SK-N-SH (cell line): ENCODE data around the gene SLC51A. TPM values are rescaled to one million over a fixed set of nuclear protein-coding genes. Genes with fewer than 3 reads are reported as not detected.
"Not testable (repeated sequence)": the region's sequence is repeated elsewhere in the genome, so short reads cannot be mapped to it uniquely, and the experiment has no call there.

Experiments used
- CTCF ChIA-PET: fragments of 300-600, 350-600 bp; formaldehyde crosslinking; extraction: SDS; loops from one replicate; lab custom pipeline; 2021; lab: Yijun Ruan, JAX
- POLR2A ChIA-PET: fragments of 350-600 bp; sonication (Branson Sonifier 250); formaldehyde crosslinking; extraction: SDS; loops from one replicate; lab custom pipeline; 2020; ENCODE audit warnings: antibody characterized with exemption, inconsistent platforms; lab: Yijun Ruan, JAX
- DNase-seq: peaks from one replicate; pipeline ENCODE4 v3.0.0; 2012
- H2AFZ ChIP-seq: fragments of 200-600 bp; sonication (generic); 2 replicates; pipeline ENCODE4 v1.8.1; 2016; ENCODE audit warnings: antibody characterized with exemption, mild to moderate bottlenecking, low read depth
- H3F3A ChIP-seq: fragments of 200-600 bp; sonication (generic); replicated peaks from 2 replicates; pipeline ENCODE3; 2016; ENCODE audit warnings: antibody characterized with exemption, mild to moderate bottlenecking; ENCODE audit not compliant: insufficient read depth
- H3K27ac ChIP-seq, 2 experiments: fragments of 200-500 bp in 1 of 2; fragments of 200-600 bp in 1 of 2; sonication (Bioruptor generic) in 1 of 2; sonication (generic), shearing (Covaris generic) in 1 of 2; 2 replicates each; pipeline versions ENCODE4 v1.5.1 to v1.6.1; 2014 to 2016; ENCODE audit warnings: low read depth in 2 of 2, inconsistent platforms in 1 of 2, low read length in 1 of 2, mild to moderate bottlenecking in 1 of 2, mixed read lengths in 1 of 2
- H3K27me3 ChIP-seq: fragments of 200-600 bp; sonication (generic), shearing (Covaris generic); 2 replicates; pipeline ENCODE4 v1.6.1; 2016; ENCODE audit warnings: mixed run types; ENCODE audit not compliant: insufficient read depth
- H3K36me3 ChIP-seq, 2 experiments: fragments of 200-500 bp in 1 of 2; fragments of 200-600 bp in 1 of 2; sonication (Bioruptor generic) in 1 of 2; sonication (generic) in 1 of 2; replicated peaks in 1 of 2; 2 replicates each; pipeline versions ENCODE3 to v1.5.1; 2014 to 2016; ENCODE audit warnings: low read length in 1 of 2, mild to moderate bottlenecking in 1 of 2; ENCODE audit not compliant: insufficient read depth in 2 of 2, control insufficient read depth in 1 of 2
- H3K4me1 ChIP-seq, 2 experiments: fragments of 200-500 bp in 1 of 2; fragments of 200-600 bp in 1 of 2; sonication (Bioruptor generic) in 1 of 2; sonication (generic), shearing (Covaris generic) in 1 of 2; 2 replicates each; pipeline versions ENCODE4 v1.5.1 to v1.6.1; 2014 to 2016; ENCODE audit warnings: low read depth in 1 of 2, low read length in 1 of 2, mixed run types in 1 of 2; ENCODE audit not compliant: insufficient read depth in 2 of 2, control insufficient read depth in 1 of 2
- H3K4me2 ChIP-seq: fragments of 200-600 bp; sonication (generic), shearing (Covaris generic); 2 replicates; pipeline ENCODE4 v1.6.1; 2017; ENCODE audit warnings: mixed run types
- H3K4me3 ChIP-seq, 2 experiments: fragments of 200-500 bp in 1 of 2; fragments of 200-600 bp in 1 of 2; sonication (Bioruptor generic) in 1 of 2; sonication (generic), shearing (Covaris generic) in 1 of 2; 2 replicates each; pipeline versions ENCODE4 v1.5.1 to v1.8.1; 2014 to 2016; ENCODE audit warnings: low read depth in 2 of 2, inconsistent platforms in 1 of 2, low read length in 1 of 2, mild to moderate bottlenecking in 1 of 2, mixed read lengths in 1 of 2, moderate library complexity in 1 of 2
- H3K79me2 ChIP-seq: fragments of 200-600 bp; sonication (generic); 2 replicates; pipeline ENCODE4 v1.8.1; 2017; ENCODE audit warnings: mild to moderate bottlenecking; ENCODE audit not compliant: insufficient read depth
- H3K9ac ChIP-seq: fragments of 200-600 bp; sonication (generic); 2 replicates; pipeline ENCODE4 v1.6.1; 2017; ENCODE audit warnings: mixed run types
- H3K9me2 ChIP-seq: fragments of 200-600 bp; sonication (generic); 2 replicates; pipeline ENCODE4 v1.6.1; 2017; ENCODE audit warnings: mixed run types
- H3K9me3 ChIP-seq: fragments of 200-600 bp; sonication (generic); 2 replicates; pipeline ENCODE4 v1.6.1; 2017; ENCODE audit warnings: mixed run types, mild to moderate bottlenecking, moderate library complexity
- H4K20me1 ChIP-seq: fragments of 200-600 bp; sonication (generic); 2 replicates; pipeline ENCODE4 v1.6.1; 2017; ENCODE audit warnings: mild to moderate bottlenecking, mixed run types; ENCODE audit not compliant: insufficient read depth
- MXI1 ChIP-seq: IDR thresholded peaks from 2 replicates; pipeline ENCODE4 v1.6.1; 2012; ENCODE audit warnings: mild to moderate bottlenecking, low read depth, low read length, improper control_type of control experiment
- RFX5 ChIP-seq: IDR thresholded peaks from 2 replicates; pipeline ENCODE4 v1.6.1; 2012; ENCODE audit warnings: mild to moderate bottlenecking, improper control_type of control experiment, low read length
- SMC3 ChIP-seq: IDR thresholded peaks from 2 replicates; pipeline ENCODE4 v1.6.1; 2012; ENCODE audit warnings: low read depth, low read length, improper control_type of control experiment
- TEAD4 ChIP-seq: IDR thresholded peaks from 2 replicates; pipeline ENCODE4 v1.4.0; 2012; ENCODE audit warnings: mild to moderate bottlenecking, borderline replicate concordance; ENCODE audit not compliant: insufficient read depth
- WGBS: methylation state at CpG from one replicate; pipeline ENCODE4 v1.1.6; 2017; ENCODE audit warnings: low lambda C conversion rate; 5-methylcytosine and 5-hydroxymethylcytosine counted together
- polyA plus RNA-seq, 3 experiments: library from polyadenylated mRNA; depleted of rRNA; stranded (reverse); fragments of >200 nt; gene quantifications; 2 replicates each; pipeline ENCODE4 v1.2.3, GENCODE V29; 2012
- TF ChIP-seq, protein P1 (sequence below): fragments of 150-350 bp; IDR thresholded peaks from 2 replicates; pipeline ENCODE4 v1.6.1; 2016; ENCODE audit warnings: mild to moderate bottlenecking, low read depth, low read length
- TF ChIP-seq, protein P2 (sequence below): IDR thresholded peaks from 2 replicates; pipeline ENCODE4 v1.4.0; 2012; ENCODE audit warnings: low read depth, borderline replicate concordance
- TF ChIP-seq, protein P3 (sequence below): IDR thresholded peaks from 2 replicates; pipeline ENCODE4 v1.6.1; 2012; ENCODE audit warnings: mild to moderate bottlenecking, low read depth, low read length, moderate library complexity

SLC51A gene
- polyA plus RNA-seq, 1 of the 3 experiments (the other 2 are of a cell fraction): not detected

DNA sequence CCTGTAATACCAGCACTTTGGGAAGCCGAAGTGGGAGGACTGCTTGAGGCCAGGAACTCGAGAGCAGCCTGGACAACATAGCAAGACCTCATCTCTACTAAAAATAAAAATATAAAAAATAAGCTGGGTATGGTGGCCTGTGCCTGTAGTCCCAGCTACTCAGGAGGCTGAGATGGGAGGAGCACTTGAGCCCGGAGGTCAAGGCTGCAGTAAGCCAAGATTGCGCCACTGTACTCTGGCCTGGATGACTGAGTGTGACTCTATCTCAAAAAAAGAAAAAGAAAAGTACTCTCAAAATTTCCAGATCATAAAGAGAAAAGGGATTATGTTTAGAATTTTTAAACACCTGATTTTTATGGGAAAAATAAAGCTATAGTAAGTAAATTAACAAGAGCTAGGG, 24.1 kb downstream of the SLC51A start (continued):
- TF ChIP-seq, protein P1, sequence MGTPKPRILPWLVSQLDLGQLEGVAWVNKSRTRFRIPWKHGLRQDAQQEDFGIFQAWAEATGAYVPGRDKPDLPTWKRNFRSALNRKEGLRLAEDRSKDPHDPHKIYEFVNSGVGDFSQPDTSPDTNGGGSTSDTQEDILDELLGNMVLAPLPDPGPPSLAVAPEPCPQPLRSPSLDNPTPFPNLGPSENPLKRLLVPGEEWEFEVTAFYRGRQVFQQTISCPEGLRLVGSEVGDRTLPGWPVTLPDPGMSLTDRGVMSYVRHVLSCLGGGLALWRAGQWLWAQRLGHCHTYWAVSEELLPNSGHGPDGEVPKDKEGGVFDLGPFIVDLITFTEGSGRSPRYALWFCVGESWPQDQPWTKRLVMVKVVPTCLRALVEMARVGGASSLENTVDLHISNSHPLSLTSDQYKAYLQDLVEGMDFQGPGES: no peak

DNA sequence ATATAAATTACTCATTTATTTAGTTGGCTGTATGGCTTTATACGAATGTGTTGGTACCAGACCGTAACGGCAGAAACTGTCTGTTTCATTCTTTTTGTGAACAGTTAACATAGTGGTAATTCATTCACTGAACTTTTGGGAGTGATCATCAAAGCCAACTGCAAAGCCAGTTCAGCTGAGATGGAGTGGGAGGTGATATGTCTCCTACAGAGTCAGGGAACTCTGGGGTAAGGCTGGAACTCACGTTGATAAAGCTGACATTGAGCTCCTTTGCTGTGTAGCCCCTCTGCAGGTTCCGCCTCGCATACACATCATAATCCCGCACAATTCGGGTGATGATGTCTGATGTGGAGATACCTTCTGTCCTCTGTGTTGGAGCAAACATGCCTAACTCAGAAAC, 25.4 kb downstream of the SLC51A start:
- POLR2A ChIA-PET: no interaction called here
- no peak overlapping the region for H3K4me2 ChIP-seq
- no peaks in the 10 kb centered on the region for H3K27me3 ChIP-seq
- 89% methylated on average over 8 of the region's 8 CpGs for WGBS
- no peaks in the 10 kb centered on the region for H3K4me1 ChIP-seq
- no peak overlapping the region for H3K9ac ChIP-seq
- no peak for TF ChIP-seq TEAD4
- TF ChIP-seq SMC3: no peak
- TF ChIP-seq, protein P2, sequence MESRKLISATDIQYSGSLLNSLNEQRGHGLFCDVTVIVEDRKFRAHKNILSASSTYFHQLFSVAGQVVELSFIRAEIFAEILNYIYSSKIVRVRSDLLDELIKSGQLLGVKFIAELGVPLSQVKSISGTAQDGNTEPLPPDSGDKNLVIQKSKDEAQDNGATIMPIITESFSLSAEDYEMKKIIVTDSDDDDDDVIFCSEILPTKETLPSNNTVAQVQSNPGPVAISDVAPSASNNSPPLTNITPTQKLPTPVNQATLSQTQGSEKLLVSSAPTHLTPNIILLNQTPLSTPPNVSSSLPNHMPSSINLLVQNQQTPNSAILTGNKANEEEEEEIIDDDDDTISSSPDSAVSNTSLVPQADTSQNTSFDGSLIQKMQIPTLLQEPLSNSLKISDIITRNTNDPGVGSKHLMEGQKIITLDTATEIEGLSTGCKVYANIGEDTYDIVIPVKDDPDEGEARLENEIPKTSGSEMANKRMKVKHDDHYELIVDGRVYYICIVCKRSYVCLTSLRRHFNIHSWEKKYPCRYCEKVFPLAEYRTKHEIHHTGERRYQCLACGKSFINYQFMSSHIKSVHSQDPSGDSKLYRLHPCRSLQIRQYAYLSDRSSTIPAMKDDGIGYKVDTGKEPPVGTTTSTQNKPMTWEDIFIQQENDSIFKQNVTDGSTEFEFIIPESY: no peak
- TF ChIP-seq MXI1: no peak
- TF ChIP-seq, protein P3, sequence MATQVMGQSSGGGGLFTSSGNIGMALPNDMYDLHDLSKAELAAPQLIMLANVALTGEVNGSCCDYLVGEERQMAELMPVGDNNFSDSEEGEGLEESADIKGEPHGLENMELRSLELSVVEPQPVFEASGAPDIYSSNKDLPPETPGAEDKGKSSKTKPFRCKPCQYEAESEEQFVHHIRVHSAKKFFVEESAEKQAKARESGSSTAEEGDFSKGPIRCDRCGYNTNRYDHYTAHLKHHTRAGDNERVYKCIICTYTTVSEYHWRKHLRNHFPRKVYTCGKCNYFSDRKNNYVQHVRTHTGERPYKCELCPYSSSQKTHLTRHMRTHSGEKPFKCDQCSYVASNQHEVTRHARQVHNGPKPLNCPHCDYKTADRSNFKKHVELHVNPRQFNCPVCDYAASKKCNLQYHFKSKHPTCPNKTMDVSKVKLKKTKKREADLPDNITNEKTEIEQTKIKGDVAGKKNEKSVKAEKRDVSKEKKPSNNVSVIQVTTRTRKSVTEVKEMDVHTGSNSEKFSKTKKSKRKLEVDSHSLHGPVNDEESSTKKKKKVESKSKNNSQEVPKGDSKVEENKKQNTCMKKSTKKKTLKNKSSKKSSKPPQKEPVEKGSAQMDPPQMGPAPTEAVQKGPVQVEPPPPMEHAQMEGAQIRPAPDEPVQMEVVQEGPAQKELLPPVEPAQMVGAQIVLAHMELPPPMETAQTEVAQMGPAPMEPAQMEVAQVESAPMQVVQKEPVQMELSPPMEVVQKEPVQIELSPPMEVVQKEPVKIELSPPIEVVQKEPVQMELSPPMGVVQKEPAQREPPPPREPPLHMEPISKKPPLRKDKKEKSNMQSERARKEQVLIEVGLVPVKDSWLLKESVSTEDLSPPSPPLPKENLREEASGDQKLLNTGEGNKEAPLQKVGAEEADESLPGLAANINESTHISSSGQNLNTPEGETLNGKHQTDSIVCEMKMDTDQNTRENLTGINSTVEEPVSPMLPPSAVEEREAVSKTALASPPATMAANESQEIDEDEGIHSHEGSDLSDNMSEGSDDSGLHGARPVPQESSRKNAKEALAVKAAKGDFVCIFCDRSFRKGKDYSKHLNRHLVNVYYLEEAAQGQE: no peak
- TF ChIP-seq RFX5: no peak
- CTCF ChIA-PET: interaction anchor here (1.8 kb wide), 1 partner anchor 13 kb away, joined by 4 read pairs; no protein-coding TSS in a partner anchor
- H3K9me3 ChIP-seq: no peaks in the 10 kb centered on the region
- no peak overlapping the region for H3K27ac ChIP-seq
- H3K4me3 ChIP-seq: no peak overlapping the region
- no peak for DNase-seq
- H3K9me2 ChIP-seq: no peaks in the 10 kb centered on the region
- H3K79me2 ChIP-seq: no peaks in the 10 kb centered on the region
- H2AFZ ChIP-seq: no peak overlapping the region
- H3F3A ChIP-seq: peaks cover 9% of the 10 kb centered on the region
- H3K36me3 ChIP-seq: peaks cover 52% of the 10 kb centered on the region in 2 experiments
- no peaks in the 10 kb centered on the region for H4K20me1 ChIP-seq

DNA sequence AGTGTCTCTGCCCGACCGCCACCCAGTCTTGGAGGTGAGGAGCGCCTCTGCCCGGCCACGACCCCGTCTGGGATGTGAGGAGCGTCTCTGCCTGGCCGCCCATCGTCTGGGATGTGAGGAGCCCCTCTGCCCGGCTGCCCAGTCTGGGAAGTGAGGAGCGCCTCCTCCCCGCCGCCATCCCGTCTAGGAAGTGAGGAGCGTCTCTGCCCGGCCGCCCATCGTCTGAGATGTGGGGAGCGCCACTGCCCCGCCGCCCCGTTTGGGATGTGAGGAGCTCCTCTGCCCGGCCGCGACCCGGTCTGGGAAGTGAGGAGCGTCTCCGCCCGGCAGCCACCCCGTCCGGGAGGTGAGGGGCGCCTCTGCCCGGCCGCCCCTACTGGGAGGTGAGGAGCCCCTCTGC, 27.8 kb downstream of the SLC51A start:
- WGBS: 97% methylated on average over 21 of the region's 34 CpGs
- H3K4me3 ChIP-seq, H3K27ac ChIP-seq, DNase-seq, H3K79me2 ChIP-seq, H3K4me2 ChIP-seq, H3K9me2 ChIP-seq, H3K9ac ChIP-seq, H2AFZ ChIP-seq, H3K4me1 ChIP-seq, H3K27me3 ChIP-seq, POLR2A ChIA-PET, CTCF ChIA-PET, H4K20me1 ChIP-seq, H3K9me3 ChIP-seq, H3F3A ChIP-seq: not testable (repeated sequence)
- peaks cover 44 to 46% of the 10 kb centered on the region in 2 experiments for H3K36me3 ChIP-seq
